Measurements from ENCODE around the gene FBXO38.

DNA sequence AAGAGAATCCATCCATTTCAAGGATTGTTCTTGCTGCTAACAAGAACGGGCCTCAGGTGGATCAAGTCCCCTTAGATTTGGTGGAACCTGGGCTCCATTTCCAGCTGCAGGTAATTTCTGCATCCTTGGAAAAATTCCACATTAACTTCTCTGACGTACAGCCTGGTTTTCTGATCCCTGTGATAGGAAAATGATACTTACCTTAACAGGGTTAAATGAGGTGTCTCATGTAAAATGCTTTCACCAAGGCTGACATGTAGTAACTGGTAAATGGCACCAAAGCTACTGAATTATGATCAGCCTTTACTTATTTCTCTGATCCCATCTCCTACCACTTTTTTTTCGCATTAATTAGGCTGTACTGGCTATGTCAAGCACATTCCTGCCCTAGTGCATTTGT, 93.7 kb downstream of the FBXO38 start:
- TF ChIP-seq POLR2A (IDR thresholded peaks at IDR 0.05; ENCODE audit: low read depth, low read length) (no peak), RCOR1 (IDR thresholded peaks at IDR 0.05; ENCODE audit: insufficient replicate concordance, low read length) (no peak), MAFK (IDR thresholded peaks at IDR 0.05; ENCODE audit: low read depth, low read length) (no peak), MAZ (IDR thresholded peaks at IDR 0.05; ENCODE audit: borderline replicate concordance, low read depth, low read length) (no peak), RAD21 (IDR thresholded peaks at IDR 0.05; ENCODE audit: low read length) (no peak), FOS (IDR thresholded peaks at IDR 0.05; ENCODE audit: low read depth, low read length) (no peak)
- TF ChIP-seq, protein P1, sequence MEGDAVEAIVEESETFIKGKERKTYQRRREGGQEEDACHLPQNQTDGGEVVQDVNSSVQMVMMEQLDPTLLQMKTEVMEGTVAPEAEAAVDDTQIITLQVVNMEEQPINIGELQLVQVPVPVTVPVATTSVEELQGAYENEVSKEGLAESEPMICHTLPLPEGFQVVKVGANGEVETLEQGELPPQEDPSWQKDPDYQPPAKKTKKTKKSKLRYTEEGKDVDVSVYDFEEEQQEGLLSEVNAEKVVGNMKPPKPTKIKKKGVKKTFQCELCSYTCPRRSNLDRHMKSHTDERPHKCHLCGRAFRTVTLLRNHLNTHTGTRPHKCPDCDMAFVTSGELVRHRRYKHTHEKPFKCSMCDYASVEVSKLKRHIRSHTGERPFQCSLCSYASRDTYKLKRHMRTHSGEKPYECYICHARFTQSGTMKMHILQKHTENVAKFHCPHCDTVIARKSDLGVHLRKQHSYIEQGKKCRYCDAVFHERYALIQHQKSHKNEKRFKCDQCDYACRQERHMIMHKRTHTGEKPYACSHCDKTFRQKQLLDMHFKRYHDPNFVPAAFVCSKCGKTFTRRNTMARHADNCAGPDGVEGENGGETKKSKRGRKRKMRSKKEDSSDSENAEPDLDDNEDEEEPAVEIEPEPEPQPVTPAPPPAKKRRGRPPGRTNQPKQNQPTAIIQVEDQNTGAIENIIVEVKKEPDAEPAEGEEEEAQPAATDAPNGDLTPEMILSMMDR (conservative IDR thresholded peaks at IDR 0.05; ENCODE audit: low read depth, low read length): no peak
- TF ChIP-seq, protein P2, sequence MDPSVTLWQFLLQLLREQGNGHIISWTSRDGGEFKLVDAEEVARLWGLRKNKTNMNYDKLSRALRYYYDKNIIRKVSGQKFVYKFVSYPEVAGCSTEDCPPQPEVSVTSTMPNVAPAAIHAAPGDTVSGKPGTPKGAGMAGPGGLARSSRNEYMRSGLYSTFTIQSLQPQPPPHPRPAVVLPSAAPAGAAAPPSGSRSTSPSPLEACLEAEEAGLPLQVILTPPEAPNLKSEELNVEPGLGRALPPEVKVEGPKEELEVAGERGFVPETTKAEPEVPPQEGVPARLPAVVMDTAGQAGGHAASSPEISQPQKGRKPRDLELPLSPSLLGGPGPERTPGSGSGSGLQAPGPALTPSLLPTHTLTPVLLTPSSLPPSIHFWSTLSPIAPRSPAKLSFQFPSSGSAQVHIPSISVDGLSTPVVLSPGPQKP (IDR thresholded peaks at IDR 0.05; ENCODE audit: borderline replicate concordance, low read depth, low read length): no peak

Measured in IMR-90 (cell line).